ENCODE measurements around the gene GLI2. TPM values are rescaled to one million over a fixed set of nuclear protein-coding genes. Genes with fewer than 3 reads are reported as not detected.

The GLI2 gene
- total RNA-seq, 1 donor from 2014 or later, result not detected

DNA sequence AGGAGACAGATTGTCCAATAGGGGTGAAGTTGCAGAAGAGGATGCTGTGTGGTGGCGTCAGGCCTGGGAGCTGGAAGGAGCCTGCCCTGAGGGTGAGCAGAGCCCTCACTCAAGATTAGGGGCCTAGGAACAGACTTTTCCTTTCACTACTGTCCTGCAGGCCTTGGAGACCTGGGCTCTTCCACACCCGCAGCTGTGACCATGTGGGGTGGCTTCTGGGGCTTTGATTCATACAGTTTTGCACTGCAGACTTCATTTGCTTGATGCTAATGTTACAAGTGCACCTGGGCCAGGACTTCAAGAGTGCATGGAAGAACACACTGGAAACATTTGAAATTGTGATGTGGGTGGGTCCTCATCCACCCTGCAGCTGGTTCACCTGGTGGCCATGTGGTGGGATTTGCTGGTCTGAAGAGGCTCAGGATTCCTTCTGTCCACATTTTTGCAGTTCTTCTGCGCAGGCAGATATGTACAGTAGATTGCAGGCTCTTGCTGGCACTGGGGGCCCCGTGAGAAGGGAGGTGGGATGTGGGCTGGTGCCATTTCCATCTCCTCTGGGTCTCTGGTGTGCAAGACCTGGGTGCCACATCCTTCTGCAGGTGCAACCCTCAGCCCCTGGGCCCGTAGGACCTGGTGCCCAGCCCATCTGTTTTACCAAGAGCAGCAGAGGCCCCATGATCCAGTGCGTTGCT, 9.9 kb downstream of the GLI2 start:
- H3K4me3 Mint-ChIP-seq, result no peak overlapping the region
- intact Hi-C loops (cut with micrococcal nuclease), result no loop called here
- no peaks in the 10 kb centered on the region for H3K4me1 Mint-ChIP-seq
- no peaks in the 10 kb centered on the region for H3K9me3 Mint-ChIP-seq
- ATAC-seq (ENCODE audit: low read depth) (no peak), DNase-seq (no peak)
- no peaks in the 10 kb centered on the region for H3K36me3 Mint-ChIP-seq (ENCODE audit: low read depth)
- ChIA-PET POLR2A (no interaction called here), CTCF (no interaction called here)
- TF ChIP-seq, protein P1, sequence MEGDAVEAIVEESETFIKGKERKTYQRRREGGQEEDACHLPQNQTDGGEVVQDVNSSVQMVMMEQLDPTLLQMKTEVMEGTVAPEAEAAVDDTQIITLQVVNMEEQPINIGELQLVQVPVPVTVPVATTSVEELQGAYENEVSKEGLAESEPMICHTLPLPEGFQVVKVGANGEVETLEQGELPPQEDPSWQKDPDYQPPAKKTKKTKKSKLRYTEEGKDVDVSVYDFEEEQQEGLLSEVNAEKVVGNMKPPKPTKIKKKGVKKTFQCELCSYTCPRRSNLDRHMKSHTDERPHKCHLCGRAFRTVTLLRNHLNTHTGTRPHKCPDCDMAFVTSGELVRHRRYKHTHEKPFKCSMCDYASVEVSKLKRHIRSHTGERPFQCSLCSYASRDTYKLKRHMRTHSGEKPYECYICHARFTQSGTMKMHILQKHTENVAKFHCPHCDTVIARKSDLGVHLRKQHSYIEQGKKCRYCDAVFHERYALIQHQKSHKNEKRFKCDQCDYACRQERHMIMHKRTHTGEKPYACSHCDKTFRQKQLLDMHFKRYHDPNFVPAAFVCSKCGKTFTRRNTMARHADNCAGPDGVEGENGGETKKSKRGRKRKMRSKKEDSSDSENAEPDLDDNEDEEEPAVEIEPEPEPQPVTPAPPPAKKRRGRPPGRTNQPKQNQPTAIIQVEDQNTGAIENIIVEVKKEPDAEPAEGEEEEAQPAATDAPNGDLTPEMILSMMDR (IDR thresholded peaks at IDR 0.05), result no peak
- no peak overlapping the region for H3K27ac Mint-ChIP-seq
- H3K27me3 Mint-ChIP-seq, result peaks cover 33% of the 10 kb centered on the region

DNA sequence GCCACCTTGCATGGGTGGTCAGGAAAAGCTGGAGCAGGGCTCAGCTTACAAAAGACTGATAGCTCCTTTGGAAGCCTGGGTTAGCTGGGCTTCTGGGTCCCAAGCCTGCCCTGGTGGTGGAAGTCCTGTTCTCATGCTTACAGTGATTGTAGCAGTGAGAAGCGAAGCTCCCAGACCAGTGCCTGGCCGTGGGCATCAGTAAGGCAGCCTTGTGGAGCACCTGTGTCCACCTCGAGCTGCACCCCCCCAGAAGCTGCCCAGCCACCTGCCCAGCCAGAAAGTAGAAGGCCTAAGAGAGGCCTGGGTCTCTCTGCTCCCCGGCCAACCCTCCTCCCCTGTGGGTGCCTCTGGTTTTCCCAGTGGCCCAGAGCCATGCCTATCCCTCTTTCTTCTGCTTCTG, 10.5 kb downstream of the GLI2 start:
- H3K36me3 Mint-ChIP-seq (ENCODE audit: low read depth), result no peaks in the 10 kb centered on the region
- H3K27ac Mint-ChIP-seq, result no peak overlapping the region
- H3K27me3 Mint-ChIP-seq, result peaks cover 30% of the 10 kb centered on the region
- TF ChIP-seq, protein P1 (IDR thresholded peaks at IDR 0.05), result no peak
- ChIA-PET POLR2A (no interaction called here), CTCF (no interaction called here)
- intact Hi-C loops (cut with micrococcal nuclease), result no loop called here
- no peaks in the 10 kb centered on the region for H3K9me3 Mint-ChIP-seq
- H3K4me3 Mint-ChIP-seq, result no peak overlapping the region
- no peak for ATAC-seq (ENCODE audit: low read depth)
- no peaks in the 10 kb centered on the region for H3K4me1 Mint-ChIP-seq
- DNase-seq, result no peak

DNA sequence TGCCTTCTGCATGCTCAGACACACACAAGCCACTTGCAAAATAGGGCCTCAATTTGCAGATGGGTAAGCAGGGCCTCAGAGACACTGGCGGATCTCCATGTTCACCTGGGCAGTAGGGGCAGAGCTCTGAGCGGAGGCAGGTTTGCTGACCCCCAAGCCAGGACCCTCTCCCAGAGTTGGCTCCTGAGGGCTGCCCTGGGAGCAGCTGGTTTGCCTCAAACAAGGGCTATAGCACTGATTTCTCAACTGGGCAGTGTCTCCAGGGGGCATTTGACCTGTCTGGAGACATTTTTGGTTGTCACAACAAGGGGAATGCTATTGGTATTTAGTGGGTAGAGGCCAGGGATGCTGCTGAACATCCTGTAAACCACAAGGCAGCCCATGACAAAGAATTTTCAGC, 11.6 kb downstream of the GLI2 start:
- DNase-seq (no peak), ATAC-seq (ENCODE audit: low read depth) (no peak)
- Mint-ChIP-seq H3K4me3 (no peak overlapping the region), H3K9me3 (no peaks in the 10 kb centered on the region), H3K4me1 (no peaks in the 10 kb centered on the region), H3K27me3 (peaks cover 25% of the 10 kb centered on the region), H3K27ac (no peak overlapping the region), H3K36me3 (ENCODE audit: low read depth) (no peaks in the 10 kb centered on the region)
- CTCF ChIA-PET, result no interaction called here
- POLR2A ChIA-PET, result no interaction called here
- TF ChIP-seq, protein P1 (IDR thresholded peaks at IDR 0.05), result no peak
- intact Hi-C loops (cut with micrococcal nuclease), result no loop called here

DNA sequence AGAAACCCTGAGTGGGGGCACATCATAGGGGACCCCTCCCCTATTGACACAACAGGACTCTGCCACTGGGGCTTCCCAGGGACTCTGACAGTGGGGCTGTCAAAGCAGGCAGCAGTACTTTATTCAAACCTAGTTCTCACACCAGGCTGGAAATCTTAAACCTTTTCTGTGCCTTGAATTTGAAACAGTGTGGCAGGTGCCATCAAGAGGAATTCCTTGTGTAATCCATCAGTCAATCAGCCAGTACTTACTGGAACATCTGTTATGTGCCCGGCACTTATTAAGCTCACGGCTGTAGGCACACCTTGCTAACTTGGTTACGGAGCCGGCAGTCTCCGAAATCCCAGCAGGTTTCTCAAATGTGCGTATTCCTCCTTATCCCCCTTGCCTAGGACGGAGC, 12.0 kb downstream of the GLI2 start:
- Mint-ChIP-seq H3K27me3 (peaks cover 21% of the 10 kb centered on the region), H3K9me3 (no peaks in the 10 kb centered on the region), H3K36me3 (ENCODE audit: low read depth) (no peaks in the 10 kb centered on the region), H3K4me3 (no peak overlapping the region), H3K27ac (no peak overlapping the region), H3K4me1 (no peaks in the 10 kb centered on the region)
- intact Hi-C loops (cut with micrococcal nuclease), result no loop called here
- CTCF ChIA-PET, result no interaction called here
- TF ChIP-seq, protein P1 (IDR thresholded peaks at IDR 0.05), result no peak
- POLR2A ChIA-PET, result no interaction called here
- ATAC-seq (ENCODE audit: low read depth), result no peak
- DNase-seq, result no peak

DNA sequence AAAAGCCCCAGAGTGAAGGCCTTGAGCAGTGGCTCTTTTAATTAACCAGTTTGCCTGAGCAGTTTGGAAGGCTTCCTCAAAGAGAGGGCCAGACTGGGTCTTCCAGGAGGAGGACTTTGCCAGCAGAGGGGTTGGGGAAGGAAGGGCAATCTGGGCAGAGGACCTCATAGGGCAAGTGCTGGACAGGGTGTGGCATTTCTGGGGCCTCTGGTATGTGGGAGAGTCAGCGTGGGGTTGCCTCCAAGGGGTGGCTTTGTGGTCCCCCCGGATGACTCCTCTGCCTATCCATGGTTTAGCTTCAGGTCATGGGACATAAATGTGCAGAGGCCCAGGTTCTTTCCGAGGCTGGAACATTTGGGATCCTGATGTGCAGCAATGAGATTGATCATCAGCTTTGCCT, 12.6 kb downstream of the GLI2 start:
- TF ChIP-seq, protein P1 (IDR thresholded peaks at IDR 0.05), result no peak
- intact Hi-C loops (cut with micrococcal nuclease), result no loop called here
- Mint-ChIP-seq H3K4me3 (no peak overlapping the region), H3K27ac (no peak overlapping the region), H3K4me1 (no peaks in the 10 kb centered on the region), H3K36me3 (ENCODE audit: low read depth) (no peaks in the 10 kb centered on the region), H3K27me3 (peaks cover 15% of the 10 kb centered on the region), H3K9me3 (no peaks in the 10 kb centered on the region)
- DNase-seq (no peak), ATAC-seq (ENCODE audit: low read depth) (no peak)
- ChIA-PET CTCF (no interaction called here), POLR2A (no interaction called here)

Data from activated B cell treated with CpG ODN at 0.5 μM for 24 hours (primary cell).